HEK293 (cell line): Measurements from ENCODE around the gene PLB1.

ENCODE experiments used
- BCL11B ChIP-seq: fragments of 450-650 bp; formaldehyde crosslinking; IDR thresholded peaks from 2 replicates; pipeline ENCODE4 v1.5.1; 2016; ENCODE audit warnings: low read depth, missing biosample characterization, missing genetic modification characterization
- KLF16 ChIP-seq: fragments of 450-650 bp; formaldehyde crosslinking; IDR thresholded peaks from 2 replicates; pipeline ENCODE4 v1.5.1; 2017; ENCODE audit warnings: missing biosample characterization, missing genetic modification characterization
- MEIS1 ChIP-seq: sonication (generic); formaldehyde crosslinking; IDR thresholded peaks from 2 replicates; pipeline ENCODE4 v1.8.1; 2022; ENCODE audit warnings: missing genetic modification reagents, mild to moderate bottlenecking, borderline replicate concordance
- ZBTB1 ChIP-seq: fragments of 450-650 bp; formaldehyde crosslinking; IDR thresholded peaks from 2 replicates; pipeline ENCODE4 v1.5.1; 2016; ENCODE audit warnings: missing biosample characterization, missing genetic modification characterization
- ZFP37 ChIP-seq: fragments of 450-650 bp; formaldehyde crosslinking; IDR thresholded peaks from 2 replicates; pipeline ENCODE4 v1.5.1; 2016; ENCODE audit warnings: missing biosample characterization, missing genetic modification characterization
- ZNF302 ChIP-seq: fragments of 450-650 bp; formaldehyde crosslinking; IDR thresholded peaks from 2 replicates; pipeline ENCODE4 v1.5.1; 2016; ENCODE audit warnings: missing biosample characterization, missing genetic modification characterization, low read depth
- TF ChIP-seq, protein P1 (sequence below): fragments of 450-650 bp; formaldehyde crosslinking; IDR thresholded peaks from 2 replicates; pipeline ENCODE4 v1.5.1; 2016; ENCODE audit warnings: missing biosample characterization, missing genetic modification characterization, low read depth
- TF ChIP-seq, protein P2 (sequence below): fragments of 450-650 bp; formaldehyde crosslinking; IDR thresholded peaks from 2 replicates; pipeline ENCODE4 v1.5.1; 2016; ENCODE audit warnings: missing biosample characterization, missing genetic modification characterization

DNA sequence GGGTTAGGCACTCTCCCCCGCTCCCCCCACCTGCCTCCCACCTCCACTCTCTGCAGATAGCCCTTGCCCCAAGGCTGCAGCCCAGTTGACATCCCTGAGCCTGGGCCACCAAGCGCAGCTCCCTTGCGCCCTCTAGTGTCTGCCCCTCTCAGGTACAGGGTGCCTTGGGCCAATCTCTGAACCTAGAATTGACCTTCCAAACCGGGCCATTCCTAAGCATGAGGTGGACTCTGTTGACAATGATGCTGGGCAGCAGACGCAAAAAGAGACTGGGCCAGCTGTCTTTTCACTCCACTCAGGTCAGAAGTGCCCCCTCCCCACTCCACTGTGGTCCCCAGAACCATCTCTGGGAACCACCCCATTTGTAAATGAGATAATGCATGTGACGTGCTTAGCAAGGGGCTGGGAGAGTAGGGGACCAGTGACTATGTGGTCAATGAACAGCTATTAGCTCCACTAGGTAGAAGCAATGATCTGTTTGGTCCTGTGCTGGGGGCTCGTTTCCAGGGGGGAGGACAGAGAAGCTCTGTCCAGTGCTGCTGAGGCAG lies 43.3 kb upstream of the PLB1 start:
- no peak for TF ChIP-seq ZBTB1
- no peak for TF ChIP-seq MEIS1 (CRISPR knock-in tag)
- TF ChIP-seq ZNF302 (tag by site-specific recombination) = no peak
- TF ChIP-seq KLF16 (tag by site-specific recombination) = no peak
- TF ChIP-seq, protein P1, sequence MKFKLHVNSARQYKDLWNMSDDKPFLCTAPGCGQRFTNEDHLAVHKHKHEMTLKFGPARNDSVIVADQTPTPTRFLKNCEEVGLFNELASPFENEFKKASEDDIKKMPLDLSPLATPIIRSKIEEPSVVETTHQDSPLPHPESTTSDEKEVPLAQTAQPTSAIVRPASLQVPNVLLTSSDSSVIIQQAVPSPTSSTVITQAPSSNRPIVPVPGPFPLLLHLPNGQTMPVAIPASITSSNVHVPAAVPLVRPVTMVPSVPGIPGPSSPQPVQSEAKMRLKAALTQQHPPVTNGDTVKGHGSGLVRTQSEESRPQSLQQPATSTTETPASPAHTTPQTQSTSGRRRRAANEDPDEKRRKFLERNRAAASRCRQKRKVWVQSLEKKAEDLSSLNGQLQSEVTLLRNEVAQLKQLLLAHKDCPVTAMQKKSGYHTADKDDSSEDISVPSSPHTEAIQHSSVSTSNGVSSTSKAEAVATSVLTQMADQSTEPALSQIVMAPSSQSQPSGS = no peak
- TF ChIP-seq, protein P2, sequence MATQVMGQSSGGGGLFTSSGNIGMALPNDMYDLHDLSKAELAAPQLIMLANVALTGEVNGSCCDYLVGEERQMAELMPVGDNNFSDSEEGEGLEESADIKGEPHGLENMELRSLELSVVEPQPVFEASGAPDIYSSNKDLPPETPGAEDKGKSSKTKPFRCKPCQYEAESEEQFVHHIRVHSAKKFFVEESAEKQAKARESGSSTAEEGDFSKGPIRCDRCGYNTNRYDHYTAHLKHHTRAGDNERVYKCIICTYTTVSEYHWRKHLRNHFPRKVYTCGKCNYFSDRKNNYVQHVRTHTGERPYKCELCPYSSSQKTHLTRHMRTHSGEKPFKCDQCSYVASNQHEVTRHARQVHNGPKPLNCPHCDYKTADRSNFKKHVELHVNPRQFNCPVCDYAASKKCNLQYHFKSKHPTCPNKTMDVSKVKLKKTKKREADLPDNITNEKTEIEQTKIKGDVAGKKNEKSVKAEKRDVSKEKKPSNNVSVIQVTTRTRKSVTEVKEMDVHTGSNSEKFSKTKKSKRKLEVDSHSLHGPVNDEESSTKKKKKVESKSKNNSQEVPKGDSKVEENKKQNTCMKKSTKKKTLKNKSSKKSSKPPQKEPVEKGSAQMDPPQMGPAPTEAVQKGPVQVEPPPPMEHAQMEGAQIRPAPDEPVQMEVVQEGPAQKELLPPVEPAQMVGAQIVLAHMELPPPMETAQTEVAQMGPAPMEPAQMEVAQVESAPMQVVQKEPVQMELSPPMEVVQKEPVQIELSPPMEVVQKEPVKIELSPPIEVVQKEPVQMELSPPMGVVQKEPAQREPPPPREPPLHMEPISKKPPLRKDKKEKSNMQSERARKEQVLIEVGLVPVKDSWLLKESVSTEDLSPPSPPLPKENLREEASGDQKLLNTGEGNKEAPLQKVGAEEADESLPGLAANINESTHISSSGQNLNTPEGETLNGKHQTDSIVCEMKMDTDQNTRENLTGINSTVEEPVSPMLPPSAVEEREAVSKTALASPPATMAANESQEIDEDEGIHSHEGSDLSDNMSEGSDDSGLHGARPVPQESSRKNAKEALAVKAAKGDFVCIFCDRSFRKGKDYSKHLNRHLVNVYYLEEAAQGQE (tag by site-specific recombination) = no peak
- no peak for TF ChIP-seq BCL11B (tag by site-specific recombination)
- TF ChIP-seq ZFP37 (tag by site-specific recombination) = no peak
